GM19351 (cell line): Measurements from ENCODE around the gene RAX2.
"Not testable (repeated sequence)": the region's sequence is repeated elsewhere in the genome, so short reads cannot be mapped to it uniquely, and the experiment has no call there.

Source experiments
- ATAC-seq: cut with Tn5 transposase; IDR thresholded peaks from one replicate; pipeline ENCODE4 v1.9.1; 2021; ENCODE audit warnings: mild to moderate bottlenecking, moderate library complexity; ENCODE audit not compliant: unreplicated experiment

The RAX2 gene

DNA sequence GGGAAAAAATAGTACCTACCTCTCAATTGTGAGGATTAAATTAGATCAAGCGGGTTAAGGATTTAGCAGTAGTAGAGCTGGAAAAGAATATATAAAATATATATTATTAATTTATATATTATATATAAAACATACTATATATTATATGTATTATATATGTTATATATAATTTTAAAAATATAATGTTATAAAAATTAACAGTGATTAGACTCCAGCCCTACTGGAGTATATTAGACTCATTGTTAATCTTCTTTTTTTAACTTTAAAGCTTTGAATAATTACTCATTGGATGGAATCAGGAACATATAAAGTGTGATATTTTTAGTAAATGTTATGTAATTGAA lies 9.9 kb downstream of the RAX2 start:
- ATAC-seq, result no peak

GRCh38 chr19:3761382-3762129 lies 10.5 kb downstream of the RAX2 start, which contains the start of gene APBA3:
APBA3 (minus strand) TSS chr19:3761692; CDS start chr19:3760264, 1,428 bp downstream.
- ATAC-seq, result no peak

DNA sequence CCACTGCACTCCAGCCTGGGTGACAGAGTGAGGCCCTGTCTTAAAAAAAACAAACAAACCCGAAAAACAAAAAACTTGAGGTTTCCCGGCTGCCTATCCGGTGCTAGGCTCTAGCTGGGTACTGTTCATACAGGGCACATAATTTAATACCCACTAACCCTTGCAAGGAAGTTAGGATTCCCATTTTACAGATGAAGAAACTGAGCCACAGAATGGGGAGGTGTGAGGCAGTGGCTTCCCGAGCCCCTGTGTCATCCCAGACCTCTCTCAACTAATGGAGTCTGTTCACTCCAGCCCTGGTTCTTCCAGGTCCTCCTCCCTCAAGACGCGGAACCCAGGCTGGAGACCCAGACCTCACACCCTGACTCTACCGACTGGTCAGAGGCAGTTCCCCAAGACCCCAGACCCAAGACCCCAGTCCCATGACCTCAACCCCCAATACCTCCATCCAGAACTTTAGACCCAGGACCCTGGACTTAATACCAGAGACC lies 11.1 kb downstream of the RAX2 start:
- no peak for ATAC-seq

DNA sequence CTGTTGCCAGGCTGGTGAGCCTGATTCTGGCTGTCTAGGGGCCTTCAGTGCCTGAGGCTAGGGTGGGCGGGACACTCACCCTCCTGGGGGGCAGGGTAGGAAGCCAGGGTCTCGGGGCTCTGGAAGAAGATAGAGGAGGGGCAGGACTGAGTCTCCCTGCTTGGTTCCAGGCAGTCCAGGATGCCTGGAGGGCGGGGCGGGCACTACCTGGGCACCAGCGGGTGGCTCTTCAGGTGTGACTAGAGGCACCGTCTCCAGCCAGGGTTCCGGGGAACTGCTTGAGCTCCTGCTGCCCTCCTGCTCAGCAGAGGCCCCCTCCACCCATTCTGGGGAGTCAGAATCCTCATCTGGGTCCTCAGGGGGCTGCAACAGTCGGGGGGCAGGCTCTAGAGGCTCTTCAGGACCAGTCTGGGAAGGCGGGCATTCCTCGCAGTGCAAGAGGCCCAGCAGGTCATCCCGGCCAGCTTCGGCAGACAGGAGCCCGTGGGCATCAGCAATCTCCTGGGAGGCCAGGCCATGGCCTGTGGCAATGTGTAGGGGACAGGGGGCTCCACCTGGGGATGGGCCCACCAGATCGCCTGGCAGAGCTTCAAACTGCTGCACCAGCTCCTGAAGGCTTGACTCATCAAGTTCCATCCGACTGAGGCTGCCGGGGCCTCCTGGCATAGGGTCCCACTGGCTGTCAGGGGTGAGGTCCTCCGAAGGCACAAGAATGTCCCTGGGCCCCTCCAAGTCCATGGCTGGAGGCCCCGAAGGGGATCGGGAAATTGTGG lies 12.4 kb downstream of the RAX2 start:
- no peak for ATAC-seq

- ATAC-seq, result not testable (repeated sequence)
Measured at GRCh38 chr19:3758297-3758696, 13.7 kb downstream of the RAX2 start.

DNA sequence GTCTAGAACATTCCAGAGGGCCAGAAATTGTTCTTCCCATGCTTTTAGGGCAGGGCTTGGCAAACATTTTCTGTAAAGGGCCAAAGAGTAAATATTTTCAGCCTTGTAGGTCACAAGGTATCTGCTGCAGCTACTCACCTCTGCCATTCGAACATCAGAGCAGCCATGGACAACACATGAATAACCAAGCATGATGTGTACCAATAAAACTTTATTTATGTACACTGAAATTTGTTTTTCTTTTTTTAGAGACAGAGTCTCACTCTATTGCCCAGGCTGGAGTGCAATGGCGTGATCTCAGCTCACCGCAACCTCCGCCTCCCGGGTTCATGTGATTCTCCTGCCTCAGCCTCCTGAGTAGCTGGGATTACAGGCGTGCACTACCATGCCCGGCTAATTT lies 14.3 kb downstream of the RAX2 start:
- not testable (repeated sequence) for ATAC-seq

- no peak for ATAC-seq
Measured at GRCh38 chr19:3753631-3754410, 18.2 kb downstream of the RAX2 start.

- no peak for ATAC-seq
Measured at GRCh38 chr19:3752492-3752891, 19.5 kb downstream of the RAX2 start.

- no peak for ATAC-seq
Measured at GRCh38 chr19:3751236-3751635, 20.8 kb downstream of the RAX2 start.

DNA sequence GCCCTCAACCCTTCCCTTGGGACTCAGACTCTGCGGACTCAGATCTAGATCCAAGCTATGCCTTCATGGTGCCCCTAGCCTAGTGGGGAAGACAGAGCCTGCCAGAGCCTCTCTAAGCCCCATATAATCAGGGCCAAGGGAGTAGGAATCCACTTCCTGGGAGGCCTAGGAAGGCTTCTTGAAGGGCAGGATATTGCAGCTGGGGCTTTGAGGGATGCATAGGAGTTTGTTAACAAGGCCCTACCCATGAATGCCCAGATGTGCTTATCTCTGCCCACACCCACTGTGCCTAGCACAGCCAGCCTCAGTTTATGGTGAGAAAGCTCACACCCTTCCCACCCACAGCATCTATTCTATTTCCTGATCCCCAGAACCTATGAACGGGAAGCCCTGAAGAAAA lies 21.8 kb downstream of the RAX2 start:
- no peak for ATAC-seq

- ATAC-seq, result no peak
Measured at GRCh38 chr19:3748965-3749364, 23.1 kb downstream of the RAX2 start.

- no peak for ATAC-seq
Measured at GRCh38 chr19:3746371-3747056, 25.5 kb downstream of the RAX2 start.

DNA sequence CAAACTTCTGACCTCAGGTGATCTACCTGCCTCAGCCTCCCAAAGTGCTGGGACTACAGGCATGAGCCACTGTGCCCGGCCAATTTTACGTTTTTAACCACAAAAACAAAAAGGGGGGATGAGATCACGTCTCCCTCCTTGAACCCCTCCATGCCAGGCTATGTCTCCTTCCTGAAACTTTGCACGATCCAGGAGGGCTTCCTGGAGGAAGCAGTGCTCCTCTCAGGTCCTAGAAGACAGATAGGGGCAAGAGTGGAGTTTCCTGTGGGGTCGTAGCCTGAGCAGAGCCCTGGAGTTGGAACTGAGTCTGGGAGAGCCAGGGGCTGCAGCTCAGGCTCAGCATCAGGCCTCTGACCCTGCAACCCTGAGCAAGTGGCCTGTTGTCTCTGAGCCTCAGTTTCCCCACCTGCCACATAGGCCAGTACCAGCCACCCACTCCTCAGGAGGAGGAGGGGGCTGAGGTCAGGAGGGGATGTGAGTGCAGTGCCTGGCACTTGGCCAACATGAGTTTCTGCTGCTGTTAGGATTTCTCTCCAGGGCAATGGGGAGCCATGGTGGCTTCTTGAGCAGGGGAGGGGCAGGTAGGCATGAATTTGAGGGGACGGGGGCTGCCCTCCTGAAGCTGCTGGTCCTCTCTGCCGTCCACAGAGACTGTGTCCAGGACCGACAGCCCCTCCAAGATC lies 26.5 kb downstream of the RAX2 start:
- ATAC-seq, result no peak

GRCh38 chr19:3743486-3743885 lies 28.5 kb downstream of the RAX2 start:
- ATAC-seq, result no peak

- ATAC-seq, result no peak
Measured at GRCh38 chr19:3740431-3740830, 31.6 kb downstream of the RAX2 start.

DNA sequence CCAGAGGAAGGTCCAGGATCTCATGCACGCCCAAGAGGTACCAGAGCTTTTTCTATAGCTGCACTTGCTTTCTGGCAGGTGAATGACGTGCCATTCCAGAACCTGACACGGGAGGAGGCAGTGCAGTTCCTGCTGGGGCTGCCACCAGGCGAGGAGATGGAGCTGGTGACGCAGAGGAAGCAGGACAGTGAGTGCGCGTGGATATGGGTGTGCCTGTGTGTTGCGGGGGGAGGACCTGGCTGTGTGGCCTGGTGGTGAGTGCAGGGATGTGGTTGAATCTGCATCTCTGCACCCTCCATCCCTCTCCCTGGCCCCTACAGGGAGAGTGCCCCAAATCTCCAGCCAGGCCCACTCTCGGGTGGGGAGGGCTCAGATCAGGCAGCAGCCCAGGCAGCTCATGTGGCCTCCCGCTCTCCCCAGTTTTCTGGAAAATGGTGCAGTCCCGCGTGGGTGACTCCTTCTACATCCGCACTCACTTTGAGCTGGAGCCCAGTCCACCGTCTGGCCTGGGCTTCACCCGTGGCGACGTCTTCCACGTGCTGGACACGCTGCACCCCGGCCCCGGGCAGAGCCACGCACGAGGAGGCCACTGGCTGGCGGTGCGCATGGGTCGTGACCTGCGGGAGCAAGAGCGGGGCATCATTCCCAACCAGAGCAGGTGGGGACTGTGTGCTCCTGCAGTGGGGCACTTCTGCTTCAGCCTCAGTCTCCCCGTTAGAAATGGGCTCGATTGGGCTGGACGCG lies 33.4 kb downstream of the RAX2 start:
- no peak for ATAC-seq

DNA sequence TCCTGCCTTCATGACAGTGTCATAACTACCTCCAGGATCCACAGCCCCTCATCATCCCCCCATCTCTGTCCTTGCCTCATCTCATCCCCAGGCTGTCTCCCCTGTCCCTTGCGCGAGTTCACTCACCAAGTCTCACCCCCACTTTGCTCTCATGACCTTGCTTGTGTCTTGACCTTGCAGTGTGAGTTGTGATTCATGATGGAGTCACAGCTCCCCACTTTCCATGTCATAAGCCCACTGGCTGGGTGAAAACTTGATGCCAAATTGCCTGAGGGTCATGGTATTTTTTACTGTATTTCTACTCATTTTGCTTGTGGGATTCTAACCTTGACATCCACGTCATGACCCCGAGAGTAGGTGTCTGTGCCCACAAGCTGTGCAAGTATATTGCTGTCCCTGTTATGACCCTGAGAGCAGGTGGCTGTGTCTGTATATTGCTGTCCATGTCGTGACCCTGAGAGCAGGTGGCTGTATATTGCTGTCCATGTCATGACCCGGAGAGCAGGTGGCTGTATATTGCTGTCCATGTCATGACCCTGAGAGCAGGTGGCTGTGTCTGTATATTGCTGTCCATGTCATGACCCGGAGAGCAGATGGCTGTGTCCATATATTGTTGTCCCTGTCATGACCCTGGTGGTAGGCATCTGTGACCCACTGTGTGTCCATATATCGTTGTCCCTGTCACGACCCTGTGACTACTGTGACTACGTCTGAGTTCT lies 34.4 kb downstream of the RAX2 start:
- no peak for ATAC-seq

DNA sequence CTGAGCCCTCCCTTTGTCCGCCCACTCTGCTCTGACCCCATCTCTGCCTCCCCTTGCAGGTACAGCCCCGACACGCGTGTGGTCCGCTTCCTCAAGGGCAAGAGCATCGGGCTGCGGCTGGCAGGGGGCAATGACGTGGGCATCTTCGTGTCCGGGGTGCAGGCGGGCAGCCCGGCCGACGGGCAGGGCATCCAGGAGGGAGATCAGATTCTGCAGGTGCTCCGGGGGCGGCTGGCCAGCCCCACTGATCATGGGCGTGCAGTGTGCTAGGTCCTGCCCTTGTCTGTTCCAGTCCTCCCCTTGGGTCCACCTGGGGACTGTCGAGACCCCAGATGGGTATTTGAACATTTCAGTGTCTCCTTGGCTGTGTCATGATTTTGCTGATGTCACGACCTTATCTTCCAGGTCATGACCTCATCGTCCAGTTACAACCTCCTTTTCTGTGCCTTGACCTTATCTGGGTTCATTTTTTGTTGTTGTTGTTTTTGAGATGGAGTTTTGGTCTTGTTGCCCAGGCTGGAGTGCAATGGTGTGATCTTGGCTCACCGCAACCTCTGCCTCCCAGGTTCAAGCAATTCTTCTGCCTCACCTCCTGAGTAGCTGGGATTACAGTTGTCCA lies 35.8 kb downstream of the RAX2 start:
- no peak for ATAC-seq

GRCh38 chr19:3734310-3734600 lies 37.8 kb downstream of the RAX2 start:
- ATAC-seq, result no peak
